ENCODE measurements around the gene PTCD2.

DNA sequence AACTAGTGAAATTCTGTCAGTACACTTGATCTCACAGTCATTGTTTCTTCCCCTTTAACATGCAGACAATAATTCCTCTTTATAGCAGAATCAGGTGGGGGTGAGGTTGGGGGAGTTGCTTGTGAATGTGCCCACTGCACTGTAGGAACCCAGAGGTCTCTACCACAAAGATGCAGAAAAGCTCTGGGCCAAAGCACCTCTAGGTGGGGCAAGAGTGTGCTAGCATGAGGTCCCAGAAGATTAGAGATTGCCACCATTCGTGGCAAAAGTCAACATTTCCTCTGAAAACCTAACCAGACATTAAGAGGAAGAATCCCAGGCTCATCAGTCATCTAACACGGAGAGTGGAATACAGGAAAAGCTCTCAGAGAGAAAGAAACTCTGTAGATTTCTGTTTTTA, 74.5 kb downstream of the PTCD2 start:
- TF ChIP-seq, protein P1, sequence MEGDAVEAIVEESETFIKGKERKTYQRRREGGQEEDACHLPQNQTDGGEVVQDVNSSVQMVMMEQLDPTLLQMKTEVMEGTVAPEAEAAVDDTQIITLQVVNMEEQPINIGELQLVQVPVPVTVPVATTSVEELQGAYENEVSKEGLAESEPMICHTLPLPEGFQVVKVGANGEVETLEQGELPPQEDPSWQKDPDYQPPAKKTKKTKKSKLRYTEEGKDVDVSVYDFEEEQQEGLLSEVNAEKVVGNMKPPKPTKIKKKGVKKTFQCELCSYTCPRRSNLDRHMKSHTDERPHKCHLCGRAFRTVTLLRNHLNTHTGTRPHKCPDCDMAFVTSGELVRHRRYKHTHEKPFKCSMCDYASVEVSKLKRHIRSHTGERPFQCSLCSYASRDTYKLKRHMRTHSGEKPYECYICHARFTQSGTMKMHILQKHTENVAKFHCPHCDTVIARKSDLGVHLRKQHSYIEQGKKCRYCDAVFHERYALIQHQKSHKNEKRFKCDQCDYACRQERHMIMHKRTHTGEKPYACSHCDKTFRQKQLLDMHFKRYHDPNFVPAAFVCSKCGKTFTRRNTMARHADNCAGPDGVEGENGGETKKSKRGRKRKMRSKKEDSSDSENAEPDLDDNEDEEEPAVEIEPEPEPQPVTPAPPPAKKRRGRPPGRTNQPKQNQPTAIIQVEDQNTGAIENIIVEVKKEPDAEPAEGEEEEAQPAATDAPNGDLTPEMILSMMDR (conservative IDR thresholded peaks at IDR 0.05; ENCODE audit: low read length): peak; percentile 50
- no peak for TF ChIP-seq EZH2phosphoT487 (IDR thresholded peaks at IDR 0.05; ENCODE audit: borderline replicate concordance, low read depth, low read length)
